UCSD-AML1 (cell line): ENCODE measurements around the gene CLDN9.

Source experiments
- DNase-seq: peaks from one replicate; lab custom pipeline; 2025; ENCODE audit not compliant: unreplicated experiment; lab: John Stamatoyannopoulos, UW

The CLDN9 gene

DNA sequence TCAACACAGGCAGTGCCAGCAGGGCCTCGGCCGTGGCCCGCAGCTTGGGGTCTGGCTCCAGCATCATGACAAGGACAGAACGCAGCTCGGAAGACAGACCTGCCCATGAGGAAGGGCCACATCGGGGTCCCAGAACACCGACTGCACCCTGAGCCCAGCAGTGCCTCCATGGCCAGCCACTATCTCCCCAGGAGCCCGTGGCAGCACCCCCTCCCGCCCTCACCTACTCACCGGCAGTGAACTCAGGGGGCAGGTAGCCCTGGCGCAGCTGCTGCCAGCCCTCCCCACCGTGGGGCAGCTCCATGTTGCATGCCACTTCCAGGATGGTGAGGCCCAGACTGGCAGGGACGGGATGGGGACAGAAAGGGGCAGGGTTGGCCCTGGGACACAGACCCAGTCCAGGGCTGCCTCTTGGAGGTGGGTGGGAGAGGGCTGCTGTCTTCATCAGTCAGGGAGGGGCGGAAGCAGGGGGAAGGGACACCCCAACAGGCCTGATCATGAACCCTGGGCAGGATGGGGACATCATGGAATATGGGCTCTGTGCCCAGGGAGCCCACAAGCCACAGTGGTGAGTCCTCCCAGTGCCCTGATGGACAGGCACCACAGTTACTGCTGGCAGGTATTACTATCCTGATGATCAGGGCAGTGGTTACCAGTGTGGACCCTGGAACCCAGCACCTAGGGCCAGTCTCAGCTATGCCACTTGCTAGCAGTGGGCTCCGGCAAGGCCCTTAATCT, 38.2 kb upstream of the CLDN9 start:
- no peak for DNase-seq

- DNase-seq, result no peak
Measured at GRCh38 chr16:2975161-2975795, 37.4 kb upstream of the CLDN9 start.

- DNase-seq, result no peak
Measured at GRCh38 chr16:2976201-2976600, 36.5 kb upstream of the CLDN9 start.

GRCh38 chr16:2976673-2977072, 36.0 kb upstream of the CLDN9 start:
- DNase-seq, result no peak

- no peak for DNase-seq
Measured at GRCh38 chr16:2977440-2977839, 35.3 kb upstream of the CLDN9 start.

DNA sequence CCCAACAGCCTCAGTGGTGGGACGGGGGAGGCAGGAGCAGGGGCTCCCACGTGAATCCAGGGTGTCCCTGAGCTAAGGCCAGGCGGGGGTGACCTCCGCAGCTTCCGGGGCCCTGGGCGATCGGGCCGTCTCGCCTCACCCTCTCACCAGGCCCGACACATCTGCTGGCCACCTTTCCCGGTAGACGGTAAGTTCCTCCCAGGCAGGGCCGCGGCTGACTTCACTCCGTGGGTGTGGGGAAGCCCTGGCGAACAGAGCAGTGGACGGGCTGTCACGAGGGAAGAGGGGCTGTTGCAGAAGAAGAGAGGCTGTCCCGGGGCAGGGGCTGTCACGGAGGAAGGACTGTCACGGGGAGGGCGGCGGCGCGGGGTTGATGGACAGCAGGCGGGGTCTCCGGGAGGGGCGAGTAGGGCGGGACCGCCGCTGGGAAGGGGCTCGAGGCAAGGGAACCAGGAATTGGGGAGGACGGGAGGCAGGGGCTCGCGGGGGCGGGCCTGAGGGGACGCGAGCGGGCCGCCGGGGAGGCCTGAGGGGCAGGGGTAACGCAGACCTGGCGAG, 33.0 kb upstream of the CLDN9 start:
- no peak for DNase-seq

DNA sequence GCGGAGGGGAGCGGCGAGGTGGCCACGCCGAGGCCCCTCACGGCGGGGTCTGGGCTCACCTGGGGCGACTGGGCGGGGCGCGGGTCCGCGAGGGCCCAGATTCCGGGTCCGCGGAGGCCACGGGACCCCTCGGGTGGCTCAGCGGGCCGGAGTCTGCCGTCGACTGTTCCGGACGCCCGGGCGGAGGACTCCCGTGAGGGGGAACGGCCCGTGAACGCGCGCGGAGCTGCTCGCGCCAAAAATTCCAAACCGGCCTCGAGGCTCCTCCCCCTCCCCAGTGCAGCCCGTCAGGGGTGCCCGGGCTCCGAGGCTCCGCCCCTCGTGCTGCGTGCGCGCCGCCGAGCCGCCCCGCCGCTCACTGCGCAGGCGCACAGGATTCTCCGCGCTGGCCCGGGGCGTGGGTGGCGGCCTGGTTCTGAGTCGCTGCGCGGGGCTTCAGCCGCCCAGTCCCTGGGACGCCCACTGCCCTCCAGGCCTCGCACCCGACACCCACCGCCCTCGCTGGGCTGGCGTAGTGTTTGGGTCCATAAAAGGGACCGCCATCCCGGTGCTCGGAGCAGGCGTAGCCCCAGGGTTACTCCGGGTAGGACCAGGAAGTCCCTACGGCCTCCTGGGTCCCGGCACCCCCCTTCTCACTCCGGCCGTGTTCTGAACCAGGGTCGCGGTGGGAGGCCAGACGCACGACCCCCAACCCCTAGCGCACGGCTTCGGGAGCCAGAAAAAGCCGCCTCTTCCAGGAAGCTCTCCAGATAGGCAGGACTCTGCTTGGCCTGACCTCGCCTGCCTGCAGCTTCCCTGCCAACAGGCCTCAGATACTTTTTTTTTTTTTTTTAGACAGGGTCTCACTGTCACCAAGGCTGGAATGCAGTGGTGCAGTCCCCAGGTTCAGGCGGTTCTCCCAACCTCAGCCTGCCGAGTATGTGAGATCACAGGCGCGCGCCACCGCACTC, 32.2 kb upstream of the CLDN9 start, which contains the start of gene PKMYT1:
PKMYT1 (minus strand) TSS at position 220 of the 950 bp plus-strand sequence. CDS start 789 bp downstream, outside the sequence.
- peak; percentile 93 for DNase-seq

- DNase-seq, result no peak
Measured at GRCh38 chr16:2981177-2981898, 31.4 kb upstream of the CLDN9 start.

- no peak for DNase-seq
Measured at GRCh38 chr16:2981899-2982250, 30.8 kb upstream of the CLDN9 start.

GRCh38 chr16:2982402-2982801, 30.3 kb upstream of the CLDN9 start:
- DNase-seq, result no peak

DNA sequence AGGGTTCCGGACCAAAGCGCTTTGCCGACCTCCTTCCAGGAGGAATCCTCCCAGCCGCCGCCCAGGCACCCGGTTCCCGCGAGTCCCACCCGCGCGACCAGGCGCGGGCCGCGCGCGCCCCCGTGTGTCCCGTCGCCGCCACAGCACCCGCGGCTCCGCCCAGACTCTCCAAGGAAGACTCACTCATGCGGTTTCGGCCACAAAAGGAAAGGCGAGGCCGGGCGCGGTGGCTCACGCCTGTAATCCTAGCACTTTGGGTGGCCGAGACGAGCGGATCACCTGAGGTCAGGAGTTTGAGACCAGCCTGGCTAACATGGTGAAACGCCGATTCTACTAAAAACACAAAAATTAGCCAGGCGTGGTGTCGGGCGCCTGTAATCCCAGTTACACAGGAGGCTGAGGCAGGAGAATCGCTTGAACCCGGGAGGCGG, 29.0 kb upstream of the CLDN9 start:
- peak; percentile 83 for DNase-seq

GRCh38 chr16:2985462-2985861, 27.3 kb upstream of the CLDN9 start:
- no peak for DNase-seq

DNA sequence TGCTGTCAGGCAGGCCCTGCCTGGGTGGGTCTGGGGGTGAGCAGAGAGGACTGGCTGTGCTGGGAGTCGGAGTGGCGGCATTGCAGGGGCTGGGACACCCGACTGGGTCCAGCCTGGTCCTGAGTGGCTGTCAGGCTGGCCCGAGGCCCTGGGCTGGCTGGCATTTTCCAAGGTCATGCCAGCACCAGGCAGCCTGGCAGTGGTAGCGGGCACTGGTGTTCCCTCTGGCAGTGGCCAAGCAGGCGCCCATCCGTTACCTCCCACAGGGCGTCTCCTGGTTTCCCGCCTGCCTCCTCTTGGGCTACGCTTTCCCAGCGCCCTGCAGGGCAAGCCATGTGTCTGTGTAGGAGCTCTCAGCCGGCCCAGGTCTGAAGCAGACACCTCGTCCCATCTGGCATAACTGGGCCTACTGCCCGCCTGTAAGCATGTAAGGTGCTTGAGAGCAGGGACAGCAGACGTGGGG, 26.8 kb upstream of the CLDN9 start:
- no peak for DNase-seq

DNA sequence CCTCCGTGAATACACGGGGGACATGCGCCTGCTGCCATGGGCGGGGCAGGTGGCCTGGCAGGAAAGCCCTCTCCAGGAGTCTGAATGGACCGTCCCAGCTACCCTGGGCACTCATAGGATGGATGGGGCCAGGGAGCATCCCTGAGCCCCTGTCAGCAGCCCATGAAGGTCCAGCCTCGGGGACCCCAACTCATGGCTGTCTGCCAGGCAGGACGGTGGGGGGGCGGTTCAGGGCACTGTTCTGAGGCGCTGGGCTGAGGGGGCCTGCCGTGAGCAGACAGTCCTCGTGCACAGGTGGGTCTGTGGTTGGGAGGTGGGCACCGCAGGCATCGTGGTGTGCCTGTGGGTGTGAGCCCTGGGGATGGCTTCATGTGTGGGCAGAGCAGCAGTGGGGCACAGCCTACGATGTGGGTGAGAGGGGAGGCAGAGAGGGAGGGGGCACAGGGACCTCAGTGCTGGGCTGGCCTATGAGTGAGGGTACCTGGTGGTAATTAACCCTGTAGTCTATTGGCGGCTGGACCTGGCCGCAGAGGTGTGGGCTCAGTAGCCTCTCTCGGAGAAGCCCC, 26.0 kb upstream of the CLDN9 start:
- no peak for DNase-seq

GRCh38 chr16:2987286-2987685, 25.4 kb upstream of the CLDN9 start:
- DNase-seq, result no peak

DNA sequence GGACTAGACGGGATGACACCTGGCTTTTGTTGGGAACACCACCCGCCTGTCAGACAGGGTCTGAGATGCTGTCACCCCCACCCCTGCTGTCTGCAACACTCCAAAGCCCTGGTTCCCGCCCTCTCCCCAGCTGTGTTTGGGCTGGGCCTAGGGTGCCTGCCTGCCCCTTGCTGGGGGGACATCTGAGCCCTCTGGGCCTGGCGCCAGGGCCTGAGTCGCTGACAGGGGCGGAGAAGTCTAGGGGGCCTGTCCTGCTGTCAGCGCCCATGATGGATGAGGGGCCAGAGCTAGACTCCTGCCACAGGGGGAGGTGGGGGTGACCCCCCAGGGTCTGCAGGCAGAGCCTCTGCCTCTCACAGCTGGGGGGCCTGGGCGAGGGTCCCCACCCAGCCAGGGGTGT, 24.9 kb upstream of the CLDN9 start:
- no peak for DNase-seq

DNA sequence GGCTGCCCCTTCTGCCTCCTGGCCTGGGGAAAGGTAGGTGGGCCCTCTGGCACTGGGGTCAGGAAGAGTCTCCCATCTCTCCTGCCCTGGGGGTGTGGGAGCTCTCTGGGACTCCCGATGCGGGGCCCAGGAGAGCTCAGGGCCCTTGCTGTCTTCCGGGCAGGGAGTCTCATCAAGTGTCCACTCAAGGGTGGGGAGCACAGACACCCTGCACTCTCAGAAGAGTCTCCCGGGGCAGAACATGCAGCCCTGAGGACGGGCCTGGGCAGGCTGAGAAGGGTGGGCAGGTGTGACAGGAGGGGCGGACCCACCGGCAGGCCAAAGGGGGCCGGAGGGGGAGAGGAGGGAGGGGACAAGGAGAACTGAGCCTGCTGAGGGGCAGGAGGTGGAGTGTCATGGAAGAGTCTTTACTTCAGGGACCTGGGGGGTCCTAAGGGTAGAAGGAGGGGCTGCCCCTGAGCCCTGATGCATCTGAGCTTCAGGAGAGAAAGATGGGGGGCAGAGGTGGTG, 24.1 kb upstream of the CLDN9 start:
- DNase-seq, result no peak

DNA sequence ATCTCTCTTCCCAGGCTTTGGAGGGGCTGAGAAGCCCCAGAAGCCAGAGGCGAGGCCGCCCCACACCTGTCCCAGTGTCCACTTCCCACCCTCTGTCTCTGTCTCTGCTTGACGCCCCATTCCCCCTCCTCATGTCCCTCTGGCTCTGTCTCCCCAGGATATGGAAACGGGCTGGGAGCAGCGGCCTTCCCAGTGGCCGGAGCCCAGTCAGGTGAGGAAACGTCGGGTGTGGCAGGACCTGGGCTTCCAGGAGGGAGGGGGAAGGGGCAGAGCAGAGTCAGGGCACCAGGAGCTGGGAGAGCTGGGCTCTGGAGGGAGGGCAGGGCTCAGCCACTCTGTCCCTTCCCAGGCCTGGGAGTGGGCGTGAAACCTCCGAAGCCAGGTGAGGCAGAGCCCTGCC, 21.8 kb upstream of the CLDN9 start:
- DNase-seq, result no peak

- no peak for DNase-seq
Measured at GRCh38 chr16:2991566-2992261, 21.0 kb upstream of the CLDN9 start.
